SH-SY5Y (cell line): ENCODE results near the gene ERGIC1.

Experiments used
- GATA2 ChIP-seq: IDR thresholded peaks from 2 replicates; pipeline ENCODE4 v1.6.1; 2011; ENCODE audit warnings: mild to moderate bottlenecking, low read depth, low read length
- GATA3 ChIP-seq: IDR thresholded peaks from 2 replicates; pipeline ENCODE4 v1.6.1; 2011; ENCODE audit warnings: low read depth, mild to moderate bottlenecking, low read length, moderate library complexity

DNA sequence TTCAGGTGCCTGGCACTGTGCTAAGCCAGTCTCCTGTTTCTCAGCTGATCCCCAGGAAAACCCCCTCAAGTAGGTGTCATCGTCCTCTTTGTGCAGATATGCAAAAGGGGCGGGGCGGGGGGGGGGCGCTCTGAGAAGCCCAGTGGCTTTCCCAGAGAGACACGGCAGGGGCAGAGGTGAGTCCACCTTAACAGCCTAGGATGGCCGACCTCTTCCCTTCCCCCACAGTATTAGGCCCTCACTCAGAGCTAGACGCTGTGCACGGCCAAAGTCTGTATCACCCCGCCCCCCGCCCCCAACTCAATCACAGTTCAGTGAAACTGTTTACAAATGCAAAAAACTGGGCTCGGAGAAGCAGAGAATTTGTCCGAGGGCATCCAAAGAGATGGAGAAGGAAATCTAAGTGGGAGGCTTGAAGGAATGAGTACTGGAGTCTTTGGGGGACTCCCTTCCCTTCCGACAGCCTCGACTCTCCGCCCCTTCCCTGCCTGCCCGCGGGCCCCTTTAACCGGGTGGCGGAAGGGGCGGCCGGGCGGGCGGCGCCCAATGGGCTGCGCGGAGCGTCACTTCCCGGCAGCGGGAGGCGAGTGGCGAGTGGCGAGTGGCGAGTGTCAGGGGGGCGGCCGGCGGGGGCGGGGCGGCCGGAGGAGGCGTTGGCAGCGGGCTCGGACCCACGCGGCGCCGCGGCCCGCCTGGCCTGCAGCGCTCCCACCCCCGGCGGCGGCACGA is at the start of gene ERGIC1:
- TF ChIP-seq GATA3 (no peak), GATA2 (no peak)
